ENCODE results near the gene NKD1. TPM values are rescaled to one million over a fixed set of nuclear protein-coding genes. Genes with fewer than 3 reads are reported as not detected.

The NKD1 gene
- total and polyA plus RNA-seq, 2 of the 8 experiments (the other 6 are each of a cell fraction or from before 2014, with no cell fraction given), result 0.70 to 4.5 TPM

DNA sequence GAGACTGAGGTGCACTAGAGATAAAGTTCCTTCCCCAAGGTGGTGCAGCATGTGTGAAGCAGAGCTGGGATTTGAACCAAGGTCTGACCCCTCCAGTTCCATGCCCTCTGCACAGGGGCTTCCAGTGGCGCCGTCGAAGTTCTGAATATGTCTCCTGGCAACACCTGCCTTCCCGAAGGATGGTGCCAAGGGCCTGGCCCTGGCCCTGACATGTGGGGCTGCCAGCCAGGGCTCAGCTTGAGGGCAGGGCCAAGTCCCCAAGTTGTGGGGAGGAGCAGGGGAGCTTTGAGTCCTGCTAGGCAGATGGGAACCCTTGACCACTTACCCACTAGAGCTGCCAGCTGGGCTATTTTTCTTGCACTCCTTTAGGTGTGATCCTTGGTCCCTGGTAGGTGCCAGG lies 56.4 kb downstream of the NKD1 start:
- H2BK12ac ChIP-seq (ENCODE audit: low read depth, low read length), result no peak overlapping the region
- no peak overlapping the region for H3K4ac ChIP-seq (replicated peaks; ENCODE audit: insufficient read length, low read depth, low read length)
- no peak overlapping the region for H3K4me2 ChIP-seq (ENCODE audit: insufficient read depth in 1 of 2, low read depth in 2 of 2, low read length in 2 of 2)
- H3K9ac ChIP-seq (replicated peaks in 1 of 4; ENCODE audit: extremely low read depth in 1 of 4, low read depth in 3 of 4, low read length in 3 of 4), result no peak overlapping the region
- H3K14ac ChIP-seq (ENCODE audit: insufficient read length), result no peak overlapping the region
- H3K36me3 ChIP-seq (ENCODE audit: control insufficient read depth in 2 of 4, insufficient read depth in 4 of 4, low read length in 3 of 4), result no peaks in the 10 kb centered on the region
- no peak overlapping the region for H4K5ac ChIP-seq (ENCODE audit: insufficient read length, low read depth, low read length)
- no peak overlapping the region for H4K91ac ChIP-seq (replicated peaks; ENCODE audit: insufficient read length, low read length)
- FAIRE-seq (no peak), DNase-seq (ENCODE audit: low read depth in 1 of 2, low spot score in 2 of 2) (no peak)
- H3K79me2 ChIP-seq (ENCODE audit: control insufficient read depth in 1 of 2, insufficient read depth in 2 of 2, low read length in 2 of 2), result no peaks in the 10 kb centered on the region
- H2BK5ac ChIP-seq (ENCODE audit: low read depth, low read length), result no peak overlapping the region
- no peak overlapping the region for H2AK5ac ChIP-seq (ENCODE audit: low read depth, low read length)
- no peak overlapping the region for H3K4me3 ChIP-seq (ENCODE audit: extremely low read depth in 1 of 4, insufficient read depth in 2 of 4, low read depth in 3 of 4, low read length in 4 of 4)
- no peaks in the 10 kb centered on the region for H4K20me1 ChIP-seq (replicated peaks in 1 of 2; ENCODE audit: control insufficient read depth in 1 of 2, insufficient read depth in 2 of 2, low read length in 2 of 2)
- peaks cover 0 to 2% (median 0%) of the 10 kb centered on the region in 4 experiments; a peak in 2 of 7 replicates for H3K4me1 ChIP-seq (replicated peaks in 1 of 4; ENCODE audit: control insufficient read depth in 3 of 4, insufficient read depth in 4 of 4, low read length in 3 of 4)
- TF ChIP-seq CBX8 (IDR thresholded peaks at IDR 0.05; ENCODE audit: borderline replicate concordance, low read depth, low read length), result no peak
- no peak for TF ChIP-seq RNF2 (IDR thresholded peaks at IDR 0.05; ENCODE audit: borderline replicate concordance, low read depth, low read length, missing control alignments, poor library complexity, severe bottlenecking)
- TF ChIP-seq BACH1 (IDR thresholded peaks at IDR 0.05; ENCODE audit: low read length), result no peak
- TF ChIP-seq EGR1 (IDR thresholded peaks at IDR 0.05; ENCODE audit: borderline replicate concordance, low read depth, low read length), result no peak
- no peak for TF ChIP-seq BCL11A (IDR thresholded peaks at IDR 0.05; ENCODE audit: low read depth in 2 of 2, low read length in 2 of 2)
- TF ChIP-seq EP300 (IDR thresholded peaks at IDR 0.05; ENCODE audit: borderline replicate concordance in 1 of 2, low read depth in 2 of 2, low read length in 2 of 2), result no peak
- no peak for TF ChIP-seq RAD21 (IDR thresholded peaks at IDR 0.05 in 1 of 2, conservative IDR thresholded peaks at IDR 0.05 in 1 of 2; ENCODE audit: low read depth in 2 of 2, low read length in 2 of 2)
- TF ChIP-seq, protein P1, sequence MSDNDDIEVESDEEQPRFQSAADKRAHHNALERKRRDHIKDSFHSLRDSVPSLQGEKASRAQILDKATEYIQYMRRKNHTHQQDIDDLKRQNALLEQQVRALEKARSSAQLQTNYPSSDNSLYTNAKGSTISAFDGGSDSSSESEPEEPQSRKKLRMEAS (IDR thresholded peaks at IDR 0.05), result no peak
- peaks cover 0 to 1% (median 0%) of the 10 kb centered on the region in 4 experiments; a peak in 1 of 7 replicates for H3K27me3 ChIP-seq (replicated peaks in 1 of 4; ENCODE audit: control insufficient read depth in 3 of 4, extremely low read depth in 1 of 4, insufficient read depth in 3 of 4, low read length in 3 of 4)
- H3K23ac ChIP-seq (ENCODE audit: insufficient read length), result no peak overlapping the region
- H2BK20ac ChIP-seq (ENCODE audit: low read length), result no peak overlapping the region
- H2BK120ac ChIP-seq (replicated peaks; ENCODE audit: low read depth, low read length), result no peak overlapping the region
- H2AFZ ChIP-seq (ENCODE audit: low read length), result no peak overlapping the region
- no peak overlapping the region for H3K27ac ChIP-seq (ENCODE audit: low read depth, low read length)
- no peaks in the 10 kb centered on the region for H3K9me3 ChIP-seq (ENCODE audit: insufficient read depth in 2 of 2, low read depth in 1 of 2, low read length in 1 of 2)
- no peak overlapping the region for H3K18ac ChIP-seq (ENCODE audit: extremely low read depth, low read length)
- CTCF ChIA-PET (ENCODE audit: partially characterized antibody), result interaction anchor here (0.5 to 2.4 kb wide), 4 partner anchors 12 to 802 kb away, joined by 3 to 10 read pairs (median 4); no protein-coding TSS in a partner anchor
- no peaks in the 10 kb centered on the region for H3K23me2 ChIP-seq (ENCODE audit: low read depth, low read length)
- no peak overlapping the region for H3K56ac ChIP-seq (replicated peaks; ENCODE audit: insufficient read length, low read depth, low read length)
- 90% methylated on average over 4 of the region's 4 CpGs; no CpG with 5 or more reads in 1 of the 2 experiments for WGBS, 2 experiments (ENCODE audit: extremely low coverage in 1 of 2, insufficient coverage in 1 of 2, insufficient read length in 1 of 2, insufficient replicate concordance in 2 of 2, low coverage in 1 of 2, low lambda C conversion rate in 2 of 2, missing lambda C conversion rate in 1 of 2)
- POLR2A ChIA-PET (ENCODE audit: partially characterized antibody), result no interaction called here
- H3K79me1 ChIP-seq (ENCODE audit: low read depth, low read length), result no peaks in the 10 kb centered on the region
- no peak overlapping the region for H4K8ac ChIP-seq (ENCODE audit: extremely low read depth, insufficient read depth, low read length)
- no peak overlapping the region for H2BK15ac ChIP-seq (ENCODE audit: low read length)

All from H1 (cell line).